NCI-H2029 (cell line): ENCODE data around the gene AKT1.

Experiments
- DNase-seq: peaks from one replicate; lab custom pipeline; 2025; lab: John Stamatoyannopoulos, UW

Gene AKT1

GRCh38 chr14:104799244-104800014 lies 3.9 kb upstream of the AKT1 start:
- no peak for DNase-seq

- DNase-seq: no peak
These were observed 3.0 kb upstream of the AKT1 start for GRCh38 chr14:104798300-104799243.

GRCh38 chr14:104797115-104798044 lies 1.8 kb upstream of the AKT1 start:
- no peak for DNase-seq

GRCh38 chr14:104796687-104797081 lies 1.1 kb upstream of the AKT1 start:
- no peak for DNase-seq

- no peak for DNase-seq
These were observed 486 bp upstream of the AKT1 start for GRCh38 chr14:104795781-104796686.

GRCh38 chr14:104794631-104794992 lies 936 bp downstream of the AKT1 start:
- DNase-seq: no peak

GRCh38 chr14:104794099-104794498 lies 1.4 kb downstream of the AKT1 start:
- DNase-seq: no peak

GRCh38 chr14:104793703-104793959 lies 1.9 kb downstream of the AKT1 start:
- DNase-seq: no peak

GRCh38 chr14:104792945-104793702 lies 2.4 kb downstream of the AKT1 start:
- DNase-seq: no peak

- DNase-seq: no peak
These were observed 3.3 kb downstream of the AKT1 start for GRCh38 chr14:104792101-104792884.

GRCh38 chr14:104791425-104791824 lies 4.1 kb downstream of the AKT1 start:
- no peak for DNase-seq

- DNase-seq: no peak
These were observed 5.5 kb downstream of the AKT1 start for GRCh38 chr14:104789752-104790743.

- DNase-seq: no peak
These were observed 6.5 kb downstream of the AKT1 start for GRCh38 chr14:104788873-104789663.

GRCh38 chr14:104788161-104788818 lies 7.3 kb downstream of the AKT1 start:
- DNase-seq: no peak

- DNase-seq: no peak
These were observed 7.8 kb downstream of the AKT1 start for GRCh38 chr14:104787736-104788135.

GRCh38 chr14:104786726-104787675 lies 8.5 kb downstream of the AKT1 start:
- no peak for DNase-seq
